Trophoblast cell (in vitro differentiated cells and primary cell): ENCODE data around the gene CTNNA1.

Experiments used
- DNase-seq, 2 donors: peaks; one replicate each; pipeline ENCODE4 v3.0.0-alpha.2; 2016
- H2AFZ ChIP-seq: 2 replicates; pipeline ENCODE4 v1.6.1; 2013; ENCODE audit warnings: low read length, moderate library complexity, mild to moderate bottlenecking; ENCODE audit not compliant: insufficient read depth, poor library complexity
- H2AK5ac ChIP-seq: 2 replicates; pipeline ENCODE4 v1.6.1; 2013; ENCODE audit warnings: mild to moderate bottlenecking, low read length
- H2BK120ac ChIP-seq: 2 replicates; pipeline ENCODE4 v1.6.1; 2013; ENCODE audit warnings: low read length, mild to moderate bottlenecking, moderate library complexity; ENCODE audit not compliant: insufficient read depth, poor library complexity
- H2BK12ac ChIP-seq: 2 replicates; pipeline ENCODE4 v1.6.1; 2013; ENCODE audit warnings: mild to moderate bottlenecking, low read length, moderate library complexity
- H2BK5ac ChIP-seq: 2 replicates; pipeline ENCODE4 v1.6.1; 2013; ENCODE audit warnings: low read length, low read depth, moderate library complexity, mild to moderate bottlenecking; ENCODE audit not compliant: poor library complexity
- H3K14ac ChIP-seq: 2 replicates; pipeline ENCODE4 v1.6.1; 2013; ENCODE audit warnings: mild to moderate bottlenecking, low read length
- H3K18ac ChIP-seq: 2 replicates; pipeline ENCODE4 v1.6.1; 2013; ENCODE audit warnings: mild to moderate bottlenecking, low read length
- H3K23ac ChIP-seq: 2 replicates; pipeline ENCODE4 v1.6.1; 2013; ENCODE audit warnings: low read length
- H3K27ac ChIP-seq: 2 replicates; pipeline ENCODE4 v1.5.1; 2013; ENCODE audit warnings: low read depth, mild to moderate bottlenecking, inconsistent platforms, low read length, moderate library complexity
- H3K27me3 ChIP-seq: 2 replicates; pipeline ENCODE4 v1.6.1; 2013; ENCODE audit warnings: inconsistent platforms, mild to moderate bottlenecking, low read length, moderate library complexity; ENCODE audit not compliant: insufficient read depth
- H3K36me3 ChIP-seq, 2 experiments: 1 replicate in 1 of 2; 2 replicates in 1 of 2; pipeline ENCODE4 v1.6.1; 2013; ENCODE audit warnings: low read length in 2 of 2, mild to moderate bottlenecking in 2 of 2, moderate library complexity in 1 of 2; ENCODE audit not compliant: insufficient read depth in 2 of 2, control insufficient read depth in 1 of 2
- H3K4ac ChIP-seq: 2 replicates; pipeline ENCODE4 v1.6.1; 2013; ENCODE audit warnings: low read depth, mild to moderate bottlenecking, low read length, moderate library complexity
- H3K4me1 ChIP-seq, 2 experiments: 1 replicate in 1 of 2; 2 replicates in 1 of 2; pipeline ENCODE4 v1.6.1; 2013; ENCODE audit warnings: low read length in 2 of 2, mild to moderate bottlenecking in 2 of 2, moderate library complexity in 1 of 2; ENCODE audit not compliant: insufficient read depth in 2 of 2, control insufficient read depth in 1 of 2
- H3K4me2 ChIP-seq: 2 replicates; pipeline ENCODE4 v1.6.1; 2013; ENCODE audit warnings: inconsistent platforms, mild to moderate bottlenecking, low read length, moderate library complexity
- H3K4me3 ChIP-seq: 2 replicates; pipeline ENCODE4 v1.5.1; 2013; ENCODE audit warnings: mild to moderate bottlenecking, low read depth, low read length, inconsistent platforms
- H3K79me1 ChIP-seq: one replicate; pipeline ENCODE4 v1.6.1; 2013; ENCODE audit warnings: low read length
- H3K79me2 ChIP-seq: 2 replicates; pipeline ENCODE4 v1.6.1; 2013; ENCODE audit warnings: low read length, mild to moderate bottlenecking; ENCODE audit not compliant: control insufficient read depth, insufficient read depth, poor library complexity
- H3K9ac ChIP-seq: 2 replicates; pipeline ENCODE4 v1.6.1; 2013; ENCODE audit warnings: mild to moderate bottlenecking, low read length
- H3K9me3 ChIP-seq: 2 replicates; pipeline ENCODE4 v1.6.1; 2013; ENCODE audit warnings: low read depth, mild to moderate bottlenecking, control low read depth, inconsistent platforms, low read length; ENCODE audit not compliant: insufficient read depth
- H4K12ac ChIP-seq: 2 replicates; pipeline ENCODE4 v1.6.1; 2013; ENCODE audit warnings: low read depth, mild to moderate bottlenecking, low read length, moderate library complexity
- H4K8ac ChIP-seq: 2 replicates; pipeline ENCODE4 v1.6.1; 2013; ENCODE audit warnings: low read depth, mild to moderate bottlenecking, low read length, moderate library complexity
- H4K91ac ChIP-seq: one replicate; pipeline ENCODE4 v1.6.1; 2013; ENCODE audit warnings: low read depth, mild to moderate bottlenecking, low read length, moderate library complexity
- WGBS: extraction: QIAGEN DNeasy Blood & Tissue Kit; methylation state at CpG from one replicate; pipeline ENCODE4 v1.1.7; 2013; ENCODE audit warnings: missing lambda C conversion rate; ENCODE audit not compliant: insufficient read length, insufficient coverage; ENCODE audit errors: extremely low coverage; 5-methylcytosine and 5-hydroxymethylcytosine counted together

Gene CTNNA1

DNA sequence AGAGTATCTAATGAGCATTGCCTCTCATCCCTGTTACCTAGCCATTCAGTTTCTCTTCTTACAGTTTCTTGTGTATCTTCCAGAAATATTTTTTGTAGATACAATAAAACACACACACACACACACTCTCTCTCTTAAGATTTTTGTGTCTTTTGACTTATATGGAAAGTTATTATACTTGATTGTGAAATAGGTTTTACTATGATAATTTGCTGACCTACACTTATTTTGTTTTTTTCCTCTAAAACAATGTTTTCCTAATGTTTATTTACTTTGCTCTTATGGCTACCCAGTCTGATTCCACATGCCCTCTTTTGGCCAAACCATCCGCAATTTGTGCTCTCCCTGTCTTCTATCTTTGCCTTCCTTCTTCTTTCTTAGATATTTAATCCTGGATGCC is 96.7 kb downstream of the CTNNA1 start:
- Histone ChIP-seq H4K12ac (no peak overlapping the region), H3K9ac (no peak overlapping the region), H3K4me3 (no peak overlapping the region), H3K79me1 (no peaks in the 10 kb centered on the region), H3K4me2 (no peak overlapping the region), H3K14ac (no peak overlapping the region), H3K4me1 (peaks cover 0 to 1% of the 10 kb centered on the region in 2 experiments), H4K91ac (no peak overlapping the region), H3K18ac (no peak overlapping the region), H3K9me3 (no peaks in the 10 kb centered on the region), H3K36me3 (no peaks in the 10 kb centered on the region), H3K4ac (no peak overlapping the region), H3K23ac (no peak overlapping the region), H2BK120ac (no peak overlapping the region), H2BK12ac (no peak overlapping the region), H3K27ac (no peak overlapping the region), H2BK5ac (no peak overlapping the region), H4K8ac (no peak overlapping the region), H2AK5ac (no peak overlapping the region), H3K79me2 (no peaks in the 10 kb centered on the region), H2AFZ (no peak overlapping the region), H3K27me3 (no peaks in the 10 kb centered on the region)
- DNase-seq, result no peak
- WGBS, result no CpG with 5 or more reads among the region's 1 CpG

DNA sequence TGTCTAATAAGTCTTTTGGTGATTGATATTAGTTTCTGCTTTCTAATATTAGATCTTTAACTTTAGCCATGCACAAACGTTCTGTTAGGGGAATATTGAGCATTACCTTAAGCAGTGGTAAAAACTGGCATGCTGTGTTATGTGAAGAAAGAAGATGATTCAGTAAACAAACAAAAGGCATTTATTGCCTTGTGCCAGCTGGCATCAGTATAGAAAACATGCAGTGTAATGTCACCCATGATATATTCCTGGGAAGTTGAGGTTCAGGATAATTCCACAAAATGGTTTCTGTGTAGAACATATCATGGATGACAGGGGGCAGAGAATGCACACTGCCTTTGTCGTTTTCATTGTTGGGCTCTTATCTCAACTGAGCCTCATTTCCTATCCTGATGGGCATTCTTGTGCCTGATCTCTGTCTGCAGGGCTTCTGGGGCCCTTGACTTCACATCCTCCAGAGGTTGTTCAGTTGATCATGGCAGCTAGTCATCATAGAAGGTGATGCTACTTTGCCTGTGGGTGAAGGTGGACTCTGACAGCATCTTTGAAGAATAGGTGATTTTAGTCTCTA is 97.7 kb downstream of the CTNNA1 start:
- whole genome bisulfite sequencing, result no CpG with 5 or more reads among the region's 2 CpGs
- H4K91ac ChIP-seq, result no peak overlapping the region
- H3K36me3 ChIP-seq, result no peaks in the 10 kb centered on the region
- H2BK5ac ChIP-seq, result no peak overlapping the region
- H3K27me3 ChIP-seq, result no peaks in the 10 kb centered on the region
- H3K9me3 ChIP-seq, result no peaks in the 10 kb centered on the region
- H4K8ac ChIP-seq, result no peak overlapping the region
- H3K14ac ChIP-seq, result no peak overlapping the region
- H3K4ac ChIP-seq, result no peak overlapping the region
- no peaks in the 10 kb centered on the region for H3K79me2 ChIP-seq
- H2AK5ac ChIP-seq, result no peak overlapping the region
- no peak overlapping the region for H3K4me2 ChIP-seq
- no peak overlapping the region for H2BK12ac ChIP-seq
- H3K4me1 ChIP-seq, result peaks cover 0 to 1% of the 10 kb centered on the region in 2 experiments
- no peak overlapping the region for H3K23ac ChIP-seq
- H3K27ac ChIP-seq, result no peak overlapping the region
- H2BK120ac ChIP-seq, result no peak overlapping the region
- no peak overlapping the region for H3K4me3 ChIP-seq
- no peak overlapping the region for H3K18ac ChIP-seq
- H4K12ac ChIP-seq, result no peak overlapping the region
- H3K79me1 ChIP-seq, result no peaks in the 10 kb centered on the region
- no peak overlapping the region for H3K9ac ChIP-seq
- no peak for DNase-seq
- H2AFZ ChIP-seq, result no peak overlapping the region

DNA sequence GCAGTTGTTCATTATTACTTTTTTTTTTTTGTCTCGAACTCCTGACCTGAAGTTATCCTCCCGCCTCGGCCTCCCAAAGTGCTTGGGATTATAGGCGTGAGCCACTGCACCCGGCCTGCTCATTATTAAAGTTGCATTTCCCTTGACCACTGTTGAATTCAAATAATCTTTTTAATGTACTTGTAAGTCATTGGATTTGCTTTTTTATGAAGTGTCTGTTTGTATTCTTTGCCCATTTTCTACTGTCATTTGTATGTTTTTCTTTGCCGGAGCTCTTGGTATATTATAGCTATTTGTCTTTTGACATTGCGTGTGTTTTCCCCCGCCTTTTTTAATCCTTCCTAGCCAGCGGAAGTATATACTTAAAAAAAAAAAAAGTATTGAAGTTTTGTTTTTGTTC is 99.9 kb downstream of the CTNNA1 start:
- no CpG with 5 or more reads among the region's 9 CpGs for WGBS
- Histone ChIP-seq H3K79me1 (no peaks in the 10 kb centered on the region), H3K4me1 (no peaks in the 10 kb centered on the region), H4K12ac (no peak overlapping the region), H3K9me3 (no peaks in the 10 kb centered on the region), H3K9ac (no peak overlapping the region), H3K23ac (no peak overlapping the region), H3K27ac (no peak overlapping the region), H3K4me3 (no peak overlapping the region), H2BK12ac (no peak overlapping the region), H4K91ac (no peak overlapping the region), H3K79me2 (no peaks in the 10 kb centered on the region), H2BK5ac (no peak overlapping the region), H2BK120ac (no peak overlapping the region), H3K4ac (no peak overlapping the region), H3K18ac (no peak overlapping the region), H2AK5ac (no peak overlapping the region), H2AFZ (no peak overlapping the region), H4K8ac (no peak overlapping the region), H3K36me3 (peaks cover 0 to 4% of the 10 kb centered on the region in 2 experiments), H3K4me2 (no peak overlapping the region), H3K14ac (no peak overlapping the region), H3K27me3 (no peaks in the 10 kb centered on the region)
- no peak for DNase-seq

DNA sequence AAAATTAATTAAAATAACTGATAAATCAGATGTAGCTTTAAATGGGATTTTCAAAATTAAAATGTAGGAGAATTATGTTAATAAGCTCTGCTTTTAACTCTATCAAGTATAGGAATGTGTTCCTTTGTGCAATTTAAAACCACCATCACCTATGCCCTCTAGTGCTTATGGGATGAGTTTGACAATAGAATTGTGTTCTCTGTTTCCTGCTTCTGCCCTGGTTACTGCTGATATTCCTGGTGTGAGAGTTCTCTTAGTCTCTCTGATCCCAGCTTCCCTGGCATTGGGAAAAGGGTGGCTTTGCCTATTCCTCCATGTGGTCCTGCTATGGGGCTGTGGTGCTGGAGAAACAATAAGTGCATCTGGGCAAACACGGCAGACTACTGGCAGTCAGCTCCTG is 113.8 kb downstream of the CTNNA1 start:
- H3K27ac ChIP-seq, result no peak overlapping the region
- H3K27me3 ChIP-seq, result no peaks in the 10 kb centered on the region
- no peak overlapping the region for H3K9ac ChIP-seq
- no peak overlapping the region for H2BK5ac ChIP-seq
- no peak overlapping the region for H2AFZ ChIP-seq
- no peak overlapping the region for H4K91ac ChIP-seq
- no peak for DNase-seq
- peaks cover 0 to 11% of the 10 kb centered on the region in 2 experiments for H3K4me1 ChIP-seq
- no peak overlapping the region for H3K4me3 ChIP-seq
- no peak overlapping the region for H2BK120ac ChIP-seq
- H3K23ac ChIP-seq, result no peak overlapping the region
- peaks cover 5 to 9% of the 10 kb centered on the region in 2 experiments for H3K36me3 ChIP-seq
- no peak overlapping the region for H2BK12ac ChIP-seq
- H3K18ac ChIP-seq, result no peak overlapping the region
- H3K9me3 ChIP-seq, result peaks cover 2% of the 10 kb centered on the region
- H3K4me2 ChIP-seq, result no peak overlapping the region
- no peak overlapping the region for H2AK5ac ChIP-seq
- H4K8ac ChIP-seq, result no peak overlapping the region
- peaks cover 2% of the 10 kb centered on the region for H3K79me2 ChIP-seq
- H3K14ac ChIP-seq, result no peak overlapping the region
- H4K12ac ChIP-seq, result no peak overlapping the region
- no CpG with 5 or more reads among the region's 1 CpG for WGBS
- H3K4ac ChIP-seq, result no peak overlapping the region
- peaks cover 3% of the 10 kb centered on the region for H3K79me1 ChIP-seq
